Liver (tissue), 3 donors: ENCODE measurements around the gene SLC17A7.

Experiments used
- FOXA1 ChIP-seq: IDR thresholded peaks from 2 replicates; pipeline ENCODE4 v1.6.1; 2016; ENCODE audit warnings: antibody characterized with exemption
- GABPA ChIP-seq, 2 donors: IDR thresholded peaks in 1 of 2; conservative IDR thresholded peaks in 1 of 2; 2 replicates each; pipeline ENCODE4 v1.6.1; 2016; ENCODE audit warnings: antibody characterized with exemption in 2 of 2, mild to moderate bottlenecking in 1 of 2, moderate library complexity in 1 of 2
- RAD21 ChIP-seq, 2 donors: IDR thresholded peaks; 2 replicates each; pipeline ENCODE4 v1.6.1; 2016; ENCODE audit warnings: antibody characterized with exemption in 2 of 2, mild to moderate bottlenecking in 2 of 2
- YY1 ChIP-seq: IDR thresholded peaks from 2 replicates; pipeline ENCODE4 v1.6.1; 2016; ENCODE audit warnings: antibody characterized with exemption, mild to moderate bottlenecking
- TF ChIP-seq, protein P1 (sequence below): fragments of 150-350 bp; IDR thresholded peaks from 2 replicates; pipeline ENCODE4 v1.5.1; 2017; ENCODE audit warnings: improper control_type of control experiment, low read depth, low read length; ENCODE audit not compliant: missing input control
- TF ChIP-seq, protein P2 (sequence below): IDR thresholded peaks from 2 replicates; pipeline ENCODE4 v1.6.1; 2016; ENCODE audit warnings: antibody characterized with exemption, mild to moderate bottlenecking
- TF ChIP-seq, protein P3 (sequence below): IDR thresholded peaks from 2 replicates; pipeline ENCODE4 v1.6.1; 2016; ENCODE audit warnings: antibody characterized with exemption
- donor health status: healthy.
- donor health status: healthy.

DNA sequence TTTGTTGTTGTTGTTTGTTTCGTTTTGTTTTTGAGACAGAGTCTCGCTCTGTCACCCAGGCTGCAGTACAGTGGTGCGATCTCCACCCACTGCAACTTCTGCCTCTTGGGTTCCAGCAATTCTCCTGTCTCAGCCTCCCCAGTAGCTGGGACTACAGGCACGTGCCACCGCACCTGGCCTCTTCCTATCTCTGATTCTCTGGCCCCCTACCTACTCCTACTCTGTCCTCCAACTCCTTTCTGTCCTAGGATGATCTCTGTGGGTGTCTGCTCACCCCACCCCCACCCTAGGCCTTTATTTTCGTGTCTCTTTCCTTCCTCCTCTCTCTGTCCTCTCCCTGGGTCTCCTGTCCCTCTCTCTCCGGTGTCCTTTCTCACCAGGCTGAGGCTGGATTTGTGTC, 9.1 kb upstream of the SLC17A7 start:
- TF ChIP-seq, protein P1, sequence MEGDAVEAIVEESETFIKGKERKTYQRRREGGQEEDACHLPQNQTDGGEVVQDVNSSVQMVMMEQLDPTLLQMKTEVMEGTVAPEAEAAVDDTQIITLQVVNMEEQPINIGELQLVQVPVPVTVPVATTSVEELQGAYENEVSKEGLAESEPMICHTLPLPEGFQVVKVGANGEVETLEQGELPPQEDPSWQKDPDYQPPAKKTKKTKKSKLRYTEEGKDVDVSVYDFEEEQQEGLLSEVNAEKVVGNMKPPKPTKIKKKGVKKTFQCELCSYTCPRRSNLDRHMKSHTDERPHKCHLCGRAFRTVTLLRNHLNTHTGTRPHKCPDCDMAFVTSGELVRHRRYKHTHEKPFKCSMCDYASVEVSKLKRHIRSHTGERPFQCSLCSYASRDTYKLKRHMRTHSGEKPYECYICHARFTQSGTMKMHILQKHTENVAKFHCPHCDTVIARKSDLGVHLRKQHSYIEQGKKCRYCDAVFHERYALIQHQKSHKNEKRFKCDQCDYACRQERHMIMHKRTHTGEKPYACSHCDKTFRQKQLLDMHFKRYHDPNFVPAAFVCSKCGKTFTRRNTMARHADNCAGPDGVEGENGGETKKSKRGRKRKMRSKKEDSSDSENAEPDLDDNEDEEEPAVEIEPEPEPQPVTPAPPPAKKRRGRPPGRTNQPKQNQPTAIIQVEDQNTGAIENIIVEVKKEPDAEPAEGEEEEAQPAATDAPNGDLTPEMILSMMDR = no peak
- TF ChIP-seq, protein P2, sequence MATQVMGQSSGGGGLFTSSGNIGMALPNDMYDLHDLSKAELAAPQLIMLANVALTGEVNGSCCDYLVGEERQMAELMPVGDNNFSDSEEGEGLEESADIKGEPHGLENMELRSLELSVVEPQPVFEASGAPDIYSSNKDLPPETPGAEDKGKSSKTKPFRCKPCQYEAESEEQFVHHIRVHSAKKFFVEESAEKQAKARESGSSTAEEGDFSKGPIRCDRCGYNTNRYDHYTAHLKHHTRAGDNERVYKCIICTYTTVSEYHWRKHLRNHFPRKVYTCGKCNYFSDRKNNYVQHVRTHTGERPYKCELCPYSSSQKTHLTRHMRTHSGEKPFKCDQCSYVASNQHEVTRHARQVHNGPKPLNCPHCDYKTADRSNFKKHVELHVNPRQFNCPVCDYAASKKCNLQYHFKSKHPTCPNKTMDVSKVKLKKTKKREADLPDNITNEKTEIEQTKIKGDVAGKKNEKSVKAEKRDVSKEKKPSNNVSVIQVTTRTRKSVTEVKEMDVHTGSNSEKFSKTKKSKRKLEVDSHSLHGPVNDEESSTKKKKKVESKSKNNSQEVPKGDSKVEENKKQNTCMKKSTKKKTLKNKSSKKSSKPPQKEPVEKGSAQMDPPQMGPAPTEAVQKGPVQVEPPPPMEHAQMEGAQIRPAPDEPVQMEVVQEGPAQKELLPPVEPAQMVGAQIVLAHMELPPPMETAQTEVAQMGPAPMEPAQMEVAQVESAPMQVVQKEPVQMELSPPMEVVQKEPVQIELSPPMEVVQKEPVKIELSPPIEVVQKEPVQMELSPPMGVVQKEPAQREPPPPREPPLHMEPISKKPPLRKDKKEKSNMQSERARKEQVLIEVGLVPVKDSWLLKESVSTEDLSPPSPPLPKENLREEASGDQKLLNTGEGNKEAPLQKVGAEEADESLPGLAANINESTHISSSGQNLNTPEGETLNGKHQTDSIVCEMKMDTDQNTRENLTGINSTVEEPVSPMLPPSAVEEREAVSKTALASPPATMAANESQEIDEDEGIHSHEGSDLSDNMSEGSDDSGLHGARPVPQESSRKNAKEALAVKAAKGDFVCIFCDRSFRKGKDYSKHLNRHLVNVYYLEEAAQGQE = no peak
- TF ChIP-seq FOXA1 (no peak), YY1 (no peak), RAD21 (IDR thresholded peaks at IDR 0.05) (no peak), GABPA (IDR thresholded peaks at IDR 0.05 in 1 of 2, conservative IDR thresholded peaks at IDR 0.05 in 1 of 2) (no peak)
- TF ChIP-seq, protein P3, sequence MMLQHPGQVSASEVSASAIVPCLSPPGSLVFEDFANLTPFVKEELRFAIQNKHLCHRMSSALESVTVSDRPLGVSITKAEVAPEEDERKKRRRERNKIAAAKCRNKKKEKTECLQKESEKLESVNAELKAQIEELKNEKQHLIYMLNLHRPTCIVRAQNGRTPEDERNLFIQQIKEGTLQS = no peak
